IMR-90 (cell line): ENCODE results near the gene PRM3. TPM values are rescaled to one million over a fixed set of nuclear protein-coding genes. Genes with fewer than 3 reads are reported as not detected.

Experiments used
- ATAC-seq: fragments of 200-7000 bp; cut with Tn5 transposase; 2 replicates; pipeline ENCODE4 v1.9.1; 2020; ENCODE audit warnings: low read depth, mild to moderate bottlenecking, moderate library complexity
- BruUV-seq: library from RNA; stranded (reverse); fragments of 400-500 nt; replicated peaks from 2 replicates; lab custom pipeline; 2021; lab: Mats Ljungman, UMichigan
- CTCF ChIA-PET: fragments of 300-600 bp; formaldehyde crosslinking; extraction: SDS; loops from one replicate; lab custom pipeline; 2021; ENCODE audit warnings: antibody characterized with exemption; lab: Yijun Ruan, JAX
- POLR2A ChIA-PET: fragments of 300-600 bp; sonication (Branson Sonifier 250); formaldehyde crosslinking; loops from one replicate; lab custom pipeline; 2022; ENCODE audit warnings: antibody characterized with exemption; ENCODE audit not compliant: unreplicated experiment; lab: Charles Lee
- DNase-seq: peaks from one replicate; pipeline ENCODE4 v3.0.0; 2013
- H2AFZ ChIP-seq: replicated peaks from 2 replicates; pipeline ENCODE3; 2013; ENCODE audit warnings: low read length, mild to moderate bottlenecking; ENCODE audit not compliant: poor library complexity
- H2AK5ac ChIP-seq: 2 replicates; pipeline ENCODE4 v1.6.1; 2013; ENCODE audit warnings: low read depth, low read length, inconsistent platforms
- H2AK9ac ChIP-seq: replicated peaks from 2 replicates; pipeline ENCODE3; 2013; ENCODE audit warnings: mild to moderate bottlenecking, low read depth, low read length, moderate library complexity; ENCODE audit not compliant: poor library complexity
- H2BK120ac ChIP-seq: 2 replicates; pipeline ENCODE4 v1.6.1; 2013; ENCODE audit warnings: low read depth, low read length, inconsistent platforms
- H2BK15ac ChIP-seq: 3 replicates; pipeline ENCODE4 v1.6.1; 2013; ENCODE audit warnings: low read depth, low read length, inconsistent platforms
- H2BK20ac ChIP-seq: 2 replicates; pipeline ENCODE4 v1.6.1; 2013; ENCODE audit warnings: low read depth, mild to moderate bottlenecking, inconsistent platforms, low read length, moderate library complexity
- H2BK5ac ChIP-seq: 2 replicates; pipeline ENCODE4 v1.6.1; 2013; ENCODE audit warnings: mild to moderate bottlenecking, low read depth, low read length, inconsistent platforms; ENCODE audit not compliant: poor library complexity, severe bottlenecking
- H3K14ac ChIP-seq: replicated peaks from 2 replicates; pipeline ENCODE4 v1.6.1; 2013; ENCODE audit warnings: low read depth, low read length, inconsistent platforms
- H3K18ac ChIP-seq: 2 replicates; pipeline ENCODE4 v1.6.1; 2013; ENCODE audit warnings: low read depth, low read length, control low read depth
- H3K23ac ChIP-seq: 2 replicates; pipeline ENCODE4 v1.6.1; 2013; ENCODE audit warnings: low read depth, low read length, inconsistent platforms
- H3K27ac ChIP-seq: 2 replicates; pipeline ENCODE4 v1.5.1; 2013; ENCODE audit warnings: mild to moderate bottlenecking, control low read depth, low read length; ENCODE audit not compliant: insufficient read depth
- H3K27me3 ChIP-seq: 2 replicates; pipeline ENCODE4 v1.6.1; 2013; ENCODE audit warnings: low read length; ENCODE audit not compliant: control insufficient read depth, insufficient read depth
- H3K36me3 ChIP-seq: 2 replicates; pipeline ENCODE4 v1.6.1; 2013; ENCODE audit warnings: low read length, mixed read lengths; ENCODE audit not compliant: control insufficient read depth, insufficient read depth
- H3K4ac ChIP-seq: 2 replicates; pipeline ENCODE4 v1.6.1; 2013; ENCODE audit warnings: low read depth, low read length, inconsistent platforms
- H3K4me1 ChIP-seq: 2 replicates; pipeline ENCODE4 v1.6.1; 2013; ENCODE audit warnings: low read length, mixed read lengths; ENCODE audit not compliant: control insufficient read depth, insufficient read depth
- H3K4me2 ChIP-seq: 2 replicates; pipeline ENCODE4 v1.6.1; 2013; ENCODE audit warnings: low read depth, mild to moderate bottlenecking, control low read depth, low read length, moderate library complexity
- H3K4me3 ChIP-seq: 2 replicates; pipeline ENCODE4 v1.5.1; 2013; ENCODE audit warnings: low read depth, mild to moderate bottlenecking, control low read depth, low read length, moderate library complexity; ENCODE audit not compliant: insufficient read depth
- H3K56ac ChIP-seq: 2 replicates; pipeline ENCODE4 v1.6.1; 2013; ENCODE audit warnings: low read length, inconsistent platforms; ENCODE audit not compliant: insufficient read depth; ENCODE audit errors: extremely low read depth
- H3K79me1 ChIP-seq, 2 experiments: 2 replicates each; pipeline ENCODE4 v1.6.1; 2013; ENCODE audit warnings: low read length in 2 of 2, inconsistent platforms in 1 of 2, low read depth in 1 of 2
- H3K9ac ChIP-seq: 2 replicates; pipeline ENCODE4 v1.6.1; 2013; ENCODE audit warnings: low read depth, low read length, control low read depth
- H3K9me1 ChIP-seq: 2 replicates; pipeline ENCODE4 v1.6.1; 2013; ENCODE audit warnings: low read length, inconsistent platforms; ENCODE audit not compliant: insufficient read depth
- H3K9me3 ChIP-seq: 2 replicates; pipeline ENCODE4 v1.6.1; 2013; ENCODE audit warnings: low read length; ENCODE audit not compliant: control insufficient read depth, insufficient read depth
- H4K20me1 ChIP-seq: 2 replicates; pipeline ENCODE4 v1.6.1; 2013; ENCODE audit warnings: low read length, inconsistent platforms; ENCODE audit not compliant: insufficient read depth
- H4K5ac ChIP-seq: 2 replicates; pipeline ENCODE4 v1.6.1; 2013; ENCODE audit warnings: mild to moderate bottlenecking, low read depth, low read length, control low read depth
- H4K8ac ChIP-seq, 2 experiments: 2 replicates each; pipeline ENCODE4 v1.6.1; 2013; ENCODE audit warnings: low read depth in 2 of 2, low read length in 2 of 2, control low read depth in 1 of 2, inconsistent platforms in 1 of 2
- H4K91ac ChIP-seq: 2 replicates; pipeline ENCODE4 v1.6.1; 2013; ENCODE audit warnings: low read depth, low read length, inconsistent platforms; ENCODE audit not compliant: insufficient read depth
- BHLHE40 ChIP-seq: fragments of 150-350 bp; IDR thresholded peaks from 2 replicates; pipeline ENCODE4 v1.6.1; 2016; ENCODE audit warnings: mild to moderate bottlenecking, low read depth, low read length
- CEBPB ChIP-seq: IDR thresholded peaks from 2 replicates; pipeline ENCODE4 v1.6.1; 2012; ENCODE audit warnings: low read depth, low read length, improper control_type of control experiment
- CHD1 ChIP-seq: IDR thresholded peaks from 2 replicates; pipeline ENCODE4 v1.6.1; 2012; ENCODE audit warnings: low read depth, low read length, improper control_type of control experiment
- FOS ChIP-seq: fragments of 150-350 bp; IDR thresholded peaks from 2 replicates; pipeline ENCODE4 v1.6.1; 2016; ENCODE audit warnings: low read depth, low read length
- MAFK ChIP-seq: IDR thresholded peaks from 2 replicates; pipeline ENCODE4 v1.6.1; 2012; ENCODE audit warnings: low read depth, low read length, improper control_type of control experiment
- MAZ ChIP-seq: IDR thresholded peaks from 2 replicates; pipeline ENCODE4 v1.6.1; 2012; ENCODE audit warnings: low read depth, mild to moderate bottlenecking, low read length, improper control_type of control experiment, moderate library complexity, borderline replicate concordance
- MXI1 ChIP-seq: IDR thresholded peaks from 2 replicates; pipeline ENCODE4 v1.6.1; 2012; ENCODE audit warnings: low read depth, mild to moderate bottlenecking, low read length, moderate library complexity, borderline replicate concordance
- NFE2L2 ChIP-seq: fragments of 150-350 bp; IDR thresholded peaks from 2 replicates; pipeline ENCODE4 v1.6.1; 2016; ENCODE audit warnings: low read depth, mild to moderate bottlenecking, low read length
- POLR2A ChIP-seq: IDR thresholded peaks from 2 replicates; pipeline ENCODE4 v1.6.1; 2012; ENCODE audit warnings: mild to moderate bottlenecking, low read depth, low read length
- RAD21 ChIP-seq: IDR thresholded peaks from 2 replicates; pipeline ENCODE4 v1.6.1; 2012; ENCODE audit warnings: low read length, improper control_type of control experiment
- RCOR1 ChIP-seq: IDR thresholded peaks from 2 replicates; pipeline ENCODE4 v1.6.1; 2012; ENCODE audit warnings: mild to moderate bottlenecking, low read length, improper control_type of control experiment; ENCODE audit not compliant: insufficient replicate concordance
- RFX5 ChIP-seq: IDR thresholded peaks from 2 replicates; pipeline ENCODE4 v1.8.0; 2012; ENCODE audit warnings: low read depth, mild to moderate bottlenecking, low read length, moderate library complexity
- SMC3 ChIP-seq: fragments of 150-350 bp; IDR thresholded peaks from 2 replicates; pipeline ENCODE4 v1.6.1; 2016; ENCODE audit warnings: low read depth, mild to moderate bottlenecking, antibody characterized with exemption, low read length, moderate library complexity
- WGBS, 2 experiments: methylation state at CpG; one replicate each; pipeline versions ENCODE4 v1.1.5 to v1.1.7; 2013; ENCODE audit warnings: missing lambda C conversion rate in 2 of 2; ENCODE audit not compliant: insufficient read length in 1 of 2; ENCODE audit errors: extremely low coverage in 2 of 2; 5-methylcytosine and 5-hydroxymethylcytosine counted together
- dilution Hi-C: fragments of 300-500 bp; cut with HindIII; formaldehyde crosslinking; loops from one replicate; pipeline ENCODE4 v1.14.3; 2018; ENCODE audit warnings: low sequenced_read_pairs; ENCODE audit not compliant: unreplicated experiment
- in situ Hi-C: fragments of 300-500 bp; cut with MboI; formaldehyde crosslinking; loops from 3 replicates; pipeline ENCODE4 v1.14.3; 2019; ENCODE audit warnings: low sequenced_read_pairs, inconsistent platforms, mixed read lengths
- intact Hi-C: fragments of 100-400 bp; cut with micrococcal nuclease; formaldehyde crosslinking; loops from 2 replicates; pipeline ENCODE4 v1.10.0; 2022
- polyA plus RNA-seq, 3 experiments: library from polyadenylated mRNA; depleted of rRNA; stranded (reverse); fragments of >200 nt; gene quantifications; 2 replicates each; pipeline ENCODE4 v1.2.3, GENCODE V29; 2012; ENCODE audit warnings: low replicate concordance in 1 of 3
- total RNA-seq: library from RNA; depleted of rRNA; stranded (reverse); fragments of >200 nt; gene quantifications from 2 replicates; pipeline ENCODE4 v1.2.3, GENCODE V29; 2012
- TF ChIP-seq, protein P1 (sequence below): fragments of 150-350 bp; IDR thresholded peaks from 2 replicates; pipeline ENCODE4 v1.6.1; 2016; ENCODE audit warnings: low read depth, mild to moderate bottlenecking, low read length, moderate library complexity, borderline replicate concordance
- TF ChIP-seq, protein P2 (sequence below): fragments of 150-350 bp; IDR thresholded peaks from 2 replicates; pipeline ENCODE4 v1.6.1; 2017; ENCODE audit warnings: mild to moderate bottlenecking, antibody characterized with exemption, low read length, low read depth
- TF ChIP-seq, protein P3 (sequence below): conservative IDR thresholded peaks from 2 replicates; pipeline ENCODE4 v1.5.1; 2012; ENCODE audit warnings: mild to moderate bottlenecking, low read depth, low read length, improper control_type of control experiment

Gene PRM3
- total and polyA plus RNA-seq, 2 of the 4 experiments (the other 2 are of a cell fraction), result not detected

DNA sequence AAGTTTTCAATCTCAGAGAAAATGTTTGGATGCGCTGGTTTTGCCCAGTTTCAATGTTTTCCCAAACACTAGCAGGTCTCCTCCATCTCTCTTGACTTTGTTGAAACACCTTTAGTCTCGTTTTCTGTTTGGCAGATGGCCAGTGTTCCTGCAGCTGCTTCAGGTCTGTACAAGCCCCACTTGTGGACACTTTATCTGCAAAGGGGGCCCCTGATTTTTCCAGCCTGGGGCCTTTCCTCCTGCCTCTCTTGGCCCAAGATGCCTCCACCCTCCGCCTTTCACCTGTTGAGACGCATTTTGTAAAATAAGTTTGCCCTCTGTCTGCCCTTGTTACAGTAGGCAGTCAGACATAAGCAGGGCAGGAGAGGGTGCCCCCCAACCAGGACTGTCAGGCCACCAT lies 29.5 kb upstream of the PRM3 start:
- in situ Hi-C loops (no loop called here), intact Hi-C loops (no loop called here), dilution Hi-C loops (no loop called here)
- no peak overlapping the region for H3K9ac ChIP-seq
- no peak overlapping the region for H3K14ac ChIP-seq
- H4K8ac ChIP-seq, result no peak overlapping the region
- H2BK120ac ChIP-seq, result no peak overlapping the region
- BruUV-seq, result no TSS peak
- no CpG with 5 or more reads among the region's 4 CpGs for WGBS, 2 experiments
- no peak overlapping the region for H3K18ac ChIP-seq
- H2BK15ac ChIP-seq, result no peak overlapping the region
- H3K23ac ChIP-seq, result no peak overlapping the region
- H3K27ac ChIP-seq, result no peak overlapping the region
- no peak overlapping the region for H2BK5ac ChIP-seq
- ChIA-PET CTCF (no interaction called here), POLR2A (no interaction called here)
- ATAC-seq (no peak), DNase-seq (no peak)
- H3K4ac ChIP-seq, result no peak overlapping the region
- TF ChIP-seq MAZ (no peak), POLR2A (no peak), BHLHE40 (no peak), MAFK (no peak), FOS (no peak), MXI1 (no peak), NFE2L2 (no peak), SMC3 (no peak), CEBPB (no peak), RCOR1 (no peak), RFX5 (no peak), RAD21 (no peak), CHD1 (no peak)
- TF ChIP-seq, protein P1, sequence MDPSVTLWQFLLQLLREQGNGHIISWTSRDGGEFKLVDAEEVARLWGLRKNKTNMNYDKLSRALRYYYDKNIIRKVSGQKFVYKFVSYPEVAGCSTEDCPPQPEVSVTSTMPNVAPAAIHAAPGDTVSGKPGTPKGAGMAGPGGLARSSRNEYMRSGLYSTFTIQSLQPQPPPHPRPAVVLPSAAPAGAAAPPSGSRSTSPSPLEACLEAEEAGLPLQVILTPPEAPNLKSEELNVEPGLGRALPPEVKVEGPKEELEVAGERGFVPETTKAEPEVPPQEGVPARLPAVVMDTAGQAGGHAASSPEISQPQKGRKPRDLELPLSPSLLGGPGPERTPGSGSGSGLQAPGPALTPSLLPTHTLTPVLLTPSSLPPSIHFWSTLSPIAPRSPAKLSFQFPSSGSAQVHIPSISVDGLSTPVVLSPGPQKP, result no peak
- TF ChIP-seq, protein P2, sequence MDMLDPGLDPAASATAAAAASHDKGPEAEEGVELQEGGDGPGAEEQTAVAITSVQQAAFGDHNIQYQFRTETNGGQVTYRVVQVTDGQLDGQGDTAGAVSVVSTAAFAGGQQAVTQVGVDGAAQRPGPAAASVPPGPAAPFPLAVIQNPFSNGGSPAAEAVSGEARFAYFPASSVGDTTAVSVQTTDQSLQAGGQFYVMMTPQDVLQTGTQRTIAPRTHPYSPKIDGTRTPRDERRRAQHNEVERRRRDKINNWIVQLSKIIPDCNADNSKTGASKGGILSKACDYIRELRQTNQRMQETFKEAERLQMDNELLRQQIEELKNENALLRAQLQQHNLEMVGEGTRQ, result no peak
- TF ChIP-seq, protein P3, sequence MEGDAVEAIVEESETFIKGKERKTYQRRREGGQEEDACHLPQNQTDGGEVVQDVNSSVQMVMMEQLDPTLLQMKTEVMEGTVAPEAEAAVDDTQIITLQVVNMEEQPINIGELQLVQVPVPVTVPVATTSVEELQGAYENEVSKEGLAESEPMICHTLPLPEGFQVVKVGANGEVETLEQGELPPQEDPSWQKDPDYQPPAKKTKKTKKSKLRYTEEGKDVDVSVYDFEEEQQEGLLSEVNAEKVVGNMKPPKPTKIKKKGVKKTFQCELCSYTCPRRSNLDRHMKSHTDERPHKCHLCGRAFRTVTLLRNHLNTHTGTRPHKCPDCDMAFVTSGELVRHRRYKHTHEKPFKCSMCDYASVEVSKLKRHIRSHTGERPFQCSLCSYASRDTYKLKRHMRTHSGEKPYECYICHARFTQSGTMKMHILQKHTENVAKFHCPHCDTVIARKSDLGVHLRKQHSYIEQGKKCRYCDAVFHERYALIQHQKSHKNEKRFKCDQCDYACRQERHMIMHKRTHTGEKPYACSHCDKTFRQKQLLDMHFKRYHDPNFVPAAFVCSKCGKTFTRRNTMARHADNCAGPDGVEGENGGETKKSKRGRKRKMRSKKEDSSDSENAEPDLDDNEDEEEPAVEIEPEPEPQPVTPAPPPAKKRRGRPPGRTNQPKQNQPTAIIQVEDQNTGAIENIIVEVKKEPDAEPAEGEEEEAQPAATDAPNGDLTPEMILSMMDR, result no peak
- H3K56ac ChIP-seq, result no peak overlapping the region
- no peaks in the 10 kb centered on the region for H3K79me1 ChIP-seq
- H3K9me3 ChIP-seq, result no peaks in the 10 kb centered on the region
- H2AK9ac ChIP-seq, result no peak overlapping the region
- H2BK20ac ChIP-seq, result no peak overlapping the region
- no peak overlapping the region for H2AK5ac ChIP-seq
- H4K91ac ChIP-seq, result no peak overlapping the region
- no peaks in the 10 kb centered on the region; the same call in 1 of the 2 replicates for H3K4me1 ChIP-seq
- no peak overlapping the region for H4K5ac ChIP-seq
- no peaks in the 10 kb centered on the region for H3K9me1 ChIP-seq
- H3K36me3 ChIP-seq, result no peaks in the 10 kb centered on the region
- no peak overlapping the region for H3K4me3 ChIP-seq
- H3K4me2 ChIP-seq, result no peak overlapping the region
- no peaks in the 10 kb centered on the region for H4K20me1 ChIP-seq
- no peak overlapping the region for H2AFZ ChIP-seq
- H3K27me3 ChIP-seq, result no peaks in the 10 kb centered on the region
